Hippocampal formation (tissue), 2 donors: ENCODE results near the gene GOLGA6L2.
"Not testable (repeated sequence)": the region's sequence is repeated elsewhere in the genome, so short reads cannot be mapped to it uniquely, and the experiment has no call there.

Experiments used
- DNase-seq, 2 donors: peaks; one replicate each; lab custom pipeline; 2025; lab: John Stamatoyannopoulos, UW

The GOLGA6L2 gene

GRCh38 chr15:23447107-23447500 is at the start of gene GOLGA6L2:
GOLGA6L2 (minus strand) TSS chr15:23447243; CDS start chr15:23447181, 62 bp downstream.
- DNase-seq = no peak

GRCh38 chr15:23484870-23485269 is 37.8 kb upstream of the GOLGA6L2 start:
- DNase-seq = no peak

- no peak for DNase-seq
Observed at GRCh38 chr15:23483821-23484299, 36.8 kb upstream of the GOLGA6L2 start.

- DNase-seq = no peak
Observed at GRCh38 chr15:23482764-23483489, 35.9 kb upstream of the GOLGA6L2 start.

GRCh38 chr15:23482228-23482627 is 35.2 kb upstream of the GOLGA6L2 start:
- no peak for DNase-seq

GRCh38 chr15:23477920-23478319 is 30.9 kb upstream of the GOLGA6L2 start:
- DNase-seq = no peak

- no peak for DNase-seq
Observed at GRCh38 chr15:23472678-23473077, 25.6 kb upstream of the GOLGA6L2 start.

GRCh38 chr15:23472033-23472432 is 25.0 kb upstream of the GOLGA6L2 start:
- DNase-seq = no peak

- DNase-seq = peak in 1 of 2 donors; percentile 49
Observed at GRCh38 chr15:23467110-23467600, 20.1 kb upstream of the GOLGA6L2 start.

GRCh38 chr15:23457890-23458289 is 10.8 kb upstream of the GOLGA6L2 start:
- no peak for DNase-seq

- DNase-seq = no peak
Observed at GRCh38 chr15:23446215-23447106, 582 bp downstream of the GOLGA6L2 start.

GRCh38 chr15:23444269-23444668 is 2.8 kb downstream of the GOLGA6L2 start:
- DNase-seq = no peak

- no peak for DNase-seq
Observed at GRCh38 chr15:23441204-23441603, 5.8 kb downstream of the GOLGA6L2 start.

- no peak for DNase-seq
Observed at GRCh38 chr15:23440596-23440995, 6.4 kb downstream of the GOLGA6L2 start.

- DNase-seq = no peak
Observed at GRCh38 chr15:23439513-23439912, 7.5 kb downstream of the GOLGA6L2 start.

- no peak for DNase-seq
Observed at GRCh38 chr15:23438816-23439466, 8.1 kb downstream of the GOLGA6L2 start.

- DNase-seq = no peak
Observed at GRCh38 chr15:23437673-23438072, 9.4 kb downstream of the GOLGA6L2 start.

- DNase-seq = no peak
Observed at GRCh38 chr15:23437146-23437545, 9.9 kb downstream of the GOLGA6L2 start.

- no peak for DNase-seq
Observed at GRCh38 chr15:23436421-23436820, 10.6 kb downstream of the GOLGA6L2 start.

GRCh38 chr15:23434699-23435098 is 12.3 kb downstream of the GOLGA6L2 start:
- not testable (repeated sequence) for DNase-seq

- not testable (repeated sequence) for DNase-seq
Observed at GRCh38 chr15:23425327-23425726, 21.7 kb downstream of the GOLGA6L2 start.
